Mononuclear cell (primary cell): Measurements from ENCODE around the gene DOCK11. TPM values are rescaled to one million over a fixed set of nuclear protein-coding genes. Genes with fewer than 3 reads are reported as not detected.
"Not testable (repeated sequence)": the region's sequence is repeated elsewhere in the genome, so short reads cannot be mapped to it uniquely, and the experiment has no call there.

Source experiments
- H3K27me3 ChIP-seq: 2 replicates; pipeline ENCODE4 v1.6.0; 2011; ENCODE audit warnings: low read length, control low read depth; ENCODE audit not compliant: insufficient read depth
- H3K4me1 ChIP-seq: 2 replicates; pipeline ENCODE4 v1.5.1; 2011; ENCODE audit warnings: mild to moderate bottlenecking, low read length, control low read depth; ENCODE audit not compliant: insufficient read depth
- H3K4me3 ChIP-seq: 2 replicates; pipeline ENCODE4 v1.5.1; 2011; ENCODE audit warnings: mild to moderate bottlenecking, low read length, moderate library complexity
- H3K9me3 ChIP-seq: 2 replicates; pipeline ENCODE4 v1.5.1; 2011; ENCODE audit warnings: low read depth, mild to moderate bottlenecking, control low read depth, low read length
- total RNA-seq: library from RNA; depleted of rRNA; stranded (reverse); fragments of >200 nt; gene quantifications from one replicate; pipeline ENCODE4 v1.2.3, GENCODE V29; 2012

The DOCK11 gene
- total RNA-seq, 1 donor: 78.7 TPM

DNA sequence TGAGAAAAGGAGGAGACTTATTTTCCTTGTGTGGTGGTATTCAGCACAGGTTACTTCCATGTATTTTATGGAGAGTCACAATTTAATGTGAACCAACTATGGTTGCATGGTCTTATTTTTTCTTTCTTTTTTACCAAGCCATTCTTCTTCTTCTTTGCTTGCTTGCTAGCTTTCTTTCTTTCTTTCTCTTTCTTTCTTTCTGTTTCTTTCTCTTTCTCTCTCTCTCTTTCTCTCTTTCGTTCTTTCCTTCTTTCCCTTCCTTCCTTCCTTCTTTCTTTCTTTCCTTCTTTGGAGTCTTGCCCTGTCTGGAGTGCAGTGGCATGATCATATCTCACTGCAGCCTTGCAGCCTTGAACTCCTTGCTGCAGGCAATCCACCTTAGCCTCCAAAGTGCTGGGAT lies 68.9 kb downstream of the DOCK11 start:
- Histone ChIP-seq H3K4me1 (no peaks in the 10 kb centered on the region), H3K9me3 (no peaks in the 10 kb centered on the region), H3K4me3 (no peak overlapping the region), H3K27me3 (no peaks in the 10 kb centered on the region)

- no peak overlapping the region for H3K4me3 ChIP-seq
Observed at GRCh38 chrX:118565853-118566252, 70.2 kb downstream of the DOCK11 start.

GRCh38 chrX:118566359-118566758 lies 70.7 kb downstream of the DOCK11 start:
- Histone ChIP-seq H3K4me3 (no peak overlapping the region), H3K9me3 (no peaks in the 10 kb centered on the region), H3K27me3 (no peaks in the 10 kb centered on the region), H3K4me1 (no peaks in the 10 kb centered on the region)

More at GRCh38 chrX:118565853-118566252, 70.2 kb downstream of the DOCK11 start:
- Histone ChIP-seq H3K27me3 (no peaks in the 10 kb centered on the region), H3K4me1 (no peaks in the 10 kb centered on the region), H3K9me3 (no peaks in the 10 kb centered on the region)

GRCh38 chrX:118569676-118570075 lies 74.1 kb downstream of the DOCK11 start:
- Histone ChIP-seq H3K4me3 (no peak overlapping the region), H3K4me1 (no peaks in the 10 kb centered on the region), H3K27me3 (no peaks in the 10 kb centered on the region), H3K9me3 (no peaks in the 10 kb centered on the region)

GRCh38 chrX:118570209-118570608 lies 74.6 kb downstream of the DOCK11 start:
- Histone ChIP-seq H3K27me3 (no peaks in the 10 kb centered on the region), H3K9me3 (no peaks in the 10 kb centered on the region), H3K4me1 (no peaks in the 10 kb centered on the region), H3K4me3 (no peak overlapping the region)

DNA sequence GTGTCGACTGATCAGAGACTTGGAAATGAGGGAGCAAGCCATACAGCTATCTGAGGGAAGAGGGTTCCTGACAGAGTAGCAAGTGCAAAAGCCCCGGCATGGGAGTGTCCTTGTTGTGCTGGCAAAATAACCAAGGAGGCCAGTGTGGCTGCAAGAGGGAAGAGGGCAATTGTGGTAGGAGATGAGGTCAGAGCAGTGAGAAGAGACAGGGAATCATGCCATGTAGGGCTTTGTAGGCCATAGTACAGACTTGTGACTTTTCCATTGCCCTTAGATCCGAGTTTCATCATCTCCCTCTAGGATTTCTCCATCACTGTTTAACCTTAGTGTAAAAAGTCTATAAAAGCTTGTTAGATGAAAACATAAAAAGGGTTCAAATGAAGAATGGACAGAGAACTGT lies 76.2 kb downstream of the DOCK11 start:
- H3K27me3 ChIP-seq: no peaks in the 10 kb centered on the region
- no peak overlapping the region for H3K4me3 ChIP-seq
- no peaks in the 10 kb centered on the region for H3K4me1 ChIP-seq
- H3K9me3 ChIP-seq: no peaks in the 10 kb centered on the region

- no peaks in the 10 kb centered on the region for H3K9me3 ChIP-seq
- no peaks in the 10 kb centered on the region for H3K27me3 ChIP-seq
- H3K4me3 ChIP-seq: no peak overlapping the region
- no peaks in the 10 kb centered on the region for H3K4me1 ChIP-seq
Observed at GRCh38 chrX:118574666-118575065, 79.1 kb downstream of the DOCK11 start.

DNA sequence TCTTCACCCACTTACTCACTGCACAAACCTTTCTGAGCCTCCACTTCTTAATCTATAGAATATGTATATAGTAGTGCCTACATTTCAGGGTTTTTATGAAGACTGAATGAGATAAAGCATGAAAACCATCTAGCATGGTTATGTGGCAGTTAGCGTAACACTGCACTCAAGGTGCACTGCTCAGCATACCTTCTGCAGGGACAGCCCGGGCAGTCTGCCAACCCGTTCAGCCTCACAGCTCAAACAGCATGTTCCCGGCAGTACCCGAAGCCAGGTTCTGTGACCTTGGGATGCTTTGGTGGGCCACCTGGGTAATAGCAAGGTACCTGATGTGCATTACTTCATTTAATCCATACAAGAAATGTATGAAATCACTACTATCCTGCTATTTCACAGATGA lies 81.4 kb downstream of the DOCK11 start:
- Histone ChIP-seq H3K4me1 (no peaks in the 10 kb centered on the region), H3K9me3 (no peaks in the 10 kb centered on the region), H3K27me3 (no peaks in the 10 kb centered on the region), H3K4me3 (no peak overlapping the region)

GRCh38 chrX:118579417-118579816 lies 83.8 kb downstream of the DOCK11 start:
- Histone ChIP-seq H3K4me3 (no peak overlapping the region), H3K9me3 (no peaks in the 10 kb centered on the region)

GRCh38 chrX:118582926-118583325 lies 87.3 kb downstream of the DOCK11 start:
- not testable (repeated sequence) for H3K9me3 ChIP-seq, H3K4me1 ChIP-seq, H3K4me3 ChIP-seq, H3K27me3 ChIP-seq

More at GRCh38 chrX:118579417-118579816, 83.8 kb downstream of the DOCK11 start:
- Histone ChIP-seq H3K27me3 (no peaks in the 10 kb centered on the region), H3K4me1 (no peaks in the 10 kb centered on the region)

DNA sequence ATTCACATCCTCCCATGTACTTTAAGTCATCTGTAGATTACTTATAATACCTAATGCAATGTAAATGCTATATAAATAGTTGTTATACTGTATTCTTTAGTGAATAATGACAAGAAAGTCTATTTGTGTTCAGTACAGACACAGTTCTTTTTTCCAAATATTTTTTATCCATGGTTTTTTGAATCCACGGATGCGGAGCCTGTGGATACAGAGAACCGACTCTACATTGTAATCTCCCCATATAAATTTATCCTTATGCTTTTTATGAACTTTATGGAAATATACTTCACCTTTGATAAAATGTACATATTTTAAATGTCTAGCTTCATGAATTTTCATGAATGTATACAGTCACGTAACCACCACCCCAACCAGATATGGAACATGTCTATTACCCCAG lies 88.2 kb downstream of the DOCK11 start:
- Histone ChIP-seq H3K9me3 (no peaks in the 10 kb centered on the region), H3K4me3 (no peak overlapping the region)

DNA sequence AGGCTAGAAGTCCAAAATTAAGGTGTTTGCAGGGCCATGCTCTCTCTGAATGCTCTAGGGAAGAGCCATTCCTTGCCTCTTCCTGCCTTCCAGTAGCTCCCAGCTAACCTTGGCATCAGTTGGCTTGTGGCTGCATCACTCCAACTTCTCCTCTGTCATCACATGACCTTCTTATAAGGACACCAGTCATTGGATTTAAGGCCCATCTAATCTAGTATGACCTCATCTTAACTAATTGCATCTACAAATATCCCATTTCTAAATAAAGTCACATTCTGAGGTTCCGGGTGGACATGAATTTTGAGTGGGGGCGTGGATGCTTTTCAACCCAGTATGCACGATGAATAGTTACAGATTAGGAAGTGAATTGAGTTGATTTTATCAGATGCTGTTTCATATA lies 89.7 kb downstream of the DOCK11 start:
- Histone ChIP-seq H3K4me1 (peaks cover 5% of the 10 kb centered on the region), H3K9me3 (no peaks in the 10 kb centered on the region), H3K27me3 (no peaks in the 10 kb centered on the region), H3K4me3 (no peak overlapping the region)

More for the DNA sequence above, 88.2 kb downstream of the DOCK11 start:
- Histone ChIP-seq H3K27me3 (no peaks in the 10 kb centered on the region), H3K4me1 (peaks cover 5% of the 10 kb centered on the region)

GRCh38 chrX:118586206-118586605 lies 90.6 kb downstream of the DOCK11 start:
- not testable (repeated sequence) for H3K4me1 ChIP-seq, H3K9me3 ChIP-seq, H3K4me3 ChIP-seq, H3K27me3 ChIP-seq

DNA sequence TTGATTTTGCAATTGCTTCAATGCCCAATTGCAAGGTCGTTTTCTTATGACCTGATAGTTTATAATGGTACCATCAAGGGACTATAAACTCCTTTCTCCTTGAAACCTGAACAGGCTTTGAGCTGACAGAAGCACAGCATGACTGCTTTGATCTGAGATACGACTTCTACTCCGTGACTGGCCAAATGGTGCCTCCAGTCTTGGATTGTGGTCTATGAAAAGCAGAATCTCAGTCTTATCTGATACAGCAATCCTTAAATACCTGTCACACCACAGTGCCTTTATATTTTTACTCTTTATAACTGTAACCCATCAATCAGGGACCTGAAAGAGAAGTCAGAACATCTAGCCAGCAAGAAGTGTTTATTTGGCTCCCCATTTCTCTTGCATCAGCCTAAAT lies 93.1 kb downstream of the DOCK11 start:
- H3K4me1 ChIP-seq: peaks cover 5% of the 10 kb centered on the region
- H3K27me3 ChIP-seq: no peaks in the 10 kb centered on the region
- no peak overlapping the region for H3K4me3 ChIP-seq

GRCh38 chrX:118589227-118589626 lies 93.6 kb downstream of the DOCK11 start:
- peaks cover 8% of the 10 kb centered on the region for H3K4me1 ChIP-seq
- no peaks in the 10 kb centered on the region for H3K9me3 ChIP-seq
- H3K4me3 ChIP-seq: no peak overlapping the region

More for the DNA sequence above, 93.1 kb downstream of the DOCK11 start:
- H3K9me3 ChIP-seq: no peaks in the 10 kb centered on the region

DNA sequence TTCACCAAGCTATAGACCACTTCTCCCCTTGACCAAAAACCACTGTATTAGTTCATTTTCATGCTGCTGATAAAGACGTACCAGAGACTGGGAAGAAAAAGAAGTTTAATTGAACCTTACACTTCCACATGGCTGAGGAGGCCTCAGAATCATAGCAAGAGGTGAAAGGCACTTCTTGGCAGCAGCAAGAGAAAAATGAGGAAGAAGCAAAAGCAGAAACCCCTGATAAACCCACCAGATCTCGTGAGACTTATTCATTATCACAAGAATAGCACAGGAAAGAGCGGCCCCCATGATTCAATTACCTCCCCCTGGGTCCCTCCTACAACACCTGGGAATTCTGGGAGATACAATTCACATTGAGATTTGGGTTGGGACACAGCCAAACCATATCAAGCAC lies 97.8 kb downstream of the DOCK11 start:
- H3K4me1 ChIP-seq: peaks cover 18% of the 10 kb centered on the region

More at GRCh38 chrX:118589227-118589626, 93.6 kb downstream of the DOCK11 start:
- no peaks in the 10 kb centered on the region for H3K27me3 ChIP-seq

More for the DNA sequence above, 97.8 kb downstream of the DOCK11 start:
- H3K9me3 ChIP-seq: no peaks in the 10 kb centered on the region
- H3K27me3 ChIP-seq: no peaks in the 10 kb centered on the region
- H3K4me3 ChIP-seq: no peak overlapping the region
